GM23338 (cell line): ENCODE measurements around the gene ZNF225. TPM values are rescaled to one million over a fixed set of nuclear protein-coding genes. Genes with fewer than 3 reads are reported as not detected.

Experiments used
- ATAC-seq: fragments of 200-7000 bp; cut with Tn5 transposase; 3 replicates; pipeline ENCODE4 v1.9.1; 2020
- DNase-seq: peaks from one replicate; pipeline ENCODE4 v3.0.0-alpha.2; 2015; ENCODE audit warnings: low spot score
- H2AFZ ChIP-seq: fragments of 200-600 bp; sonication (generic); 2 replicates; pipeline ENCODE4 v1.8.0; 2016; ENCODE audit warnings: antibody characterized with exemption, mild to moderate bottlenecking, moderate library complexity
- H3F3A ChIP-seq: fragments of 200-600 bp; sonication (generic); replicated peaks from 2 replicates; pipeline ENCODE4 v1.8.0; 2017; ENCODE audit warnings: antibody characterized with exemption, mixed run types, low read depth
- H3K27ac ChIP-seq: fragments of 200-600 bp; sonication (generic); 2 replicates; pipeline ENCODE4 v1.6.1; 2016; ENCODE audit warnings: low read depth
- H3K27me3 ChIP-seq: fragments of 200-600 bp; sonication (generic); 2 replicates; pipeline ENCODE4 v1.8.0; 2016; ENCODE audit warnings: mild to moderate bottlenecking, mixed run types, moderate library complexity; ENCODE audit not compliant: insufficient read depth
- H3K36me3 ChIP-seq: fragments of 200-600 bp; sonication (generic); 2 replicates; pipeline ENCODE4 v1.8.0; 2016; ENCODE audit warnings: mild to moderate bottlenecking; ENCODE audit not compliant: insufficient read depth
- H3K4me1 ChIP-seq: fragments of 200-600 bp; sonication (generic); 2 replicates; pipeline ENCODE4 v1.8.0; 2016; ENCODE audit warnings: mild to moderate bottlenecking, moderate library complexity; ENCODE audit not compliant: insufficient read depth
- H3K4me2 ChIP-seq: fragments of 200-600 bp; sonication (generic); 2 replicates; pipeline ENCODE4 v1.7.1; 2017; ENCODE audit warnings: mixed run types
- H3K4me3 ChIP-seq: fragments of 200-600 bp; sonication (generic); 2 replicates; pipeline ENCODE4 v1.6.1; 2016; ENCODE audit warnings: mixed run types
- H3K79me2 ChIP-seq: fragments of 200-600 bp; sonication (generic); replicated peaks from 2 replicates; pipeline ENCODE4 v1.8.0; 2017; ENCODE audit warnings: mild to moderate bottlenecking; ENCODE audit not compliant: insufficient read depth
- H3K9me2 ChIP-seq: fragments of 200-600 bp; sonication (generic); 2 replicates; pipeline ENCODE4 v1.8.0; 2017; ENCODE audit not compliant: insufficient read depth
- H4K20me1 ChIP-seq: fragments of 200-600 bp; sonication (generic); replicated peaks from 2 replicates; pipeline ENCODE4 v1.8.0; 2017; ENCODE audit warnings: mild to moderate bottlenecking; ENCODE audit not compliant: insufficient read depth
- H3K27ac Mint-ChIP-seq: 2 replicates; pipeline ENCODE4 v1.8.0; 2020; ENCODE audit warnings: inconsistent platforms, mild to moderate bottlenecking, moderate library complexity, mixed read lengths
- H3K27me3 Mint-ChIP-seq: 3 replicates; pipeline ENCODE4 v1.8.0; 2022; ENCODE audit warnings: low read depth, mild to moderate bottlenecking, moderate library complexity, mixed read lengths, inconsistent platforms; ENCODE audit not compliant: insufficient read depth, poor library complexity
- H3K36me3 Mint-ChIP-seq: 3 replicates; pipeline ENCODE4 v1.8.0; 2021; ENCODE audit warnings: low read depth, mild to moderate bottlenecking, inconsistent platforms, moderate library complexity, mixed read lengths
- H3K4me1 Mint-ChIP-seq: 3 replicates; pipeline ENCODE4 v1.8.0; 2020; ENCODE audit warnings: mild to moderate bottlenecking, inconsistent platforms, mixed read lengths
- H3K4me3 Mint-ChIP-seq: 3 replicates; pipeline ENCODE4 v1.8.0; 2021; ENCODE audit warnings: moderate library complexity, mild to moderate bottlenecking, inconsistent platforms, mixed read lengths
- H3K9me3 Mint-ChIP-seq: 3 replicates; pipeline ENCODE4 v1.8.0; 2020; ENCODE audit warnings: moderate library complexity, mild to moderate bottlenecking, inconsistent platforms, mixed read lengths
- CREB1 ChIP-seq: fragments of 250-450 bp; sonication (Bioruptor Pico); IDR thresholded peaks from 2 replicates; pipeline ENCODE4 v1.5.0; 2020; ENCODE audit warnings: low read depth, mild to moderate bottlenecking, moderate library complexity
- EZH2 ChIP-seq: fragments of 200-600 bp; sonication (generic); IDR thresholded peaks from one replicate; pipeline ENCODE4 v1.8.0; 2017; ENCODE audit warnings: antibody characterized with exemption, mild to moderate bottlenecking, low read depth; ENCODE audit not compliant: unreplicated experiment
- EZH2phosphoT487 ChIP-seq: fragments of 200-600 bp; sonication (generic); IDR thresholded peaks from one replicate; pipeline ENCODE4 v1.8.1; 2018; ENCODE audit warnings: antibody characterized with exemption; ENCODE audit not compliant: unreplicated experiment
- JUNB ChIP-seq: IDR thresholded peaks from one replicate; pipeline ENCODE4 v1.6.1; 2016; ENCODE audit warnings: antibody characterized with exemption; ENCODE audit not compliant: unreplicated experiment
- NANOG ChIP-seq: IDR thresholded peaks from 2 replicates; pipeline ENCODE4 v1.6.1; 2016; ENCODE audit warnings: antibody characterized with exemption, borderline replicate concordance
- POLR2AphosphoS5 ChIP-seq: IDR thresholded peaks from 2 replicates; pipeline ENCODE4 v1.6.1; 2016; ENCODE audit warnings: antibody characterized with exemption, low read depth
- ZNF114 ChIP-seq: fragments of 250-450 bp; sonication (Bioruptor Pico); IDR thresholded peaks from 2 replicates; pipeline ENCODE4 v1.5.0; 2020; ENCODE audit warnings: mild to moderate bottlenecking, moderate library complexity
- ZNF331 ChIP-seq: fragments of 250-450 bp; sonication (Bioruptor Pico); IDR thresholded peaks from 2 replicates; pipeline ENCODE4 v1.5.0; 2020; ENCODE audit warnings: low read depth, mild to moderate bottlenecking, moderate library complexity
- polyA plus RNA-seq: library from polyadenylated mRNA; unstranded; fragments of >200 nt; fragmentation: Nextera tagmentation; extraction: Ambion mirVana; gene quantifications from 2 replicates; pipeline ENCODE4 v1.2.1, GENCODE V29; 2016
- total RNA-seq: library from RNA; depleted of rRNA; stranded (reverse); fragments of >200 nt; shearing (Covaris generic); gene quantifications from 2 replicates; pipeline ENCODE4 v1.2.3, GENCODE V29; 2014
- TF ChIP-seq, protein P1 (sequence below): IDR thresholded peaks from 2 replicates; pipeline ENCODE4 v1.6.1; 2016; ENCODE audit warnings: antibody characterized with exemption
- TF ChIP-seq, protein P2 (sequence below), 2 experiments: fragments of 200-600 bp in 1 of 2; sonication (generic) in 1 of 2; conservative IDR thresholded peaks; 2 replicates each; pipeline versions ENCODE4 v1.5.1 to v1.6.1; 2016 to 2017; ENCODE audit warnings: antibody characterized with exemption in 2 of 2, low read depth in 2 of 2, mild to moderate bottlenecking in 2 of 2, moderate library complexity in 1 of 2
- TF ChIP-seq, protein P3 (sequence below): IDR thresholded peaks from one replicate; pipeline ENCODE4 v1.6.1; 2018; ENCODE audit warnings: antibody characterized with exemption; ENCODE audit not compliant: unreplicated experiment

ZNF225 gene
- total and polyA plus RNA-seq, 2 experiments from 2014 or later, result 1.8 to 4.8 TPM

DNA sequence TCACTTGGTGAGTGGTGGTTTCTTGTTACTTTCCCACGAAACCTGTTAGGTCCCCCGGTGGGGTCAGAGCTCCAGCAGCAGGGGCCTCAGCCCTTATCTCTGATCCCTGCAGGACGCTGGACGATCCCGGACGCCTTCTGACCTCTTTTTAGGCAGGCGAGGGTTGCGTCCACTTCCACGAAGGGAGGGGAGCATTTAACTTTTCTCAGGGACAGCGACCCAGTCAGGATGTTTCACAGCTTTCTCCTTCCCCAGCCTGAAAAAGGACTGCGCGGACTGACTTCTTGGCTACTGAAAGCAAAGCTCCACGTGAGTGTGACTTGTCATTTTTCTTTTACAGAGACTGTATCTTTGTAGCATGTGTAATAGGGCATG lies 28.8 kb downstream of the ZNF225 start (continued):
- TF ChIP-seq NANOG (no peak), ZNF331 (CRISPR knock-in tag) (no peak), ZNF114 (CRISPR knock-in tag) (no peak), EZH2 (no peak)
- TF ChIP-seq, protein P1, sequence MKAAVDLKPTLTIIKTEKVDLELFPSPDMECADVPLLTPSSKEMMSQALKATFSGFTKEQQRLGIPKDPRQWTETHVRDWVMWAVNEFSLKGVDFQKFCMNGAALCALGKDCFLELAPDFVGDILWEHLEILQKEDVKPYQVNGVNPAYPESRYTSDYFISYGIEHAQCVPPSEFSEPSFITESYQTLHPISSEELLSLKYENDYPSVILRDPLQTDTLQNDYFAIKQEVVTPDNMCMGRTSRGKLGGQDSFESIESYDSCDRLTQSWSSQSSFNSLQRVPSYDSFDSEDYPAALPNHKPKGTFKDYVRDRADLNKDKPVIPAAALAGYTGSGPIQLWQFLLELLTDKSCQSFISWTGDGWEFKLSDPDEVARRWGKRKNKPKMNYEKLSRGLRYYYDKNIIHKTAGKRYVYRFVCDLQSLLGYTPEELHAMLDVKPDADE, result no peak

DNA sequence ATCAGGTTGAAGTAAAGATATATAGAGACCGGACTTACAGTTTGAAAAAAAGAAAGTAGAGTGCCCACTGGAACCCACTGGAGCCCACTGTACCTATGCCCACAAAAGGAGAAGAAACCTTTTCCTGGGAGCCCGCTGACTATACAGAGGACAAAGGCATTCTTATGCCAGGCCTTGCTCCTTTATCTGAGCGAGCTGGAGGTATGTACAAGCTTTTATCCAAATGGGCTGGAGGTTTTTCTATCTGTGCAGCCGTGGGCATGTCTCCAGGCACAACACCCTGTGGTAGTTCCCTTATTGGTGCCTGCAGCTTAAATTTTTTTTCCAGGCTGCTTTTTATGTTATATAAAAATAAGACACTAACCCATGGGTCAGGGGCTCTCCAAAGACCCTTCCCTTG lies 36.6 kb downstream of the ZNF225 start:
- Histone ChIP-seq H3K36me3 (peaks cover 18% of the 10 kb centered on the region; the same call in 1 of the 2 replicates), H3F3A (no peaks in the 10 kb centered on the region), H3K27ac (no peak overlapping the region), H3K4me1 (no peaks in the 10 kb centered on the region), H4K20me1 (no peaks in the 10 kb centered on the region), H3K9me2 (no peaks in the 10 kb centered on the region), H3K27me3 (no peaks in the 10 kb centered on the region), H3K4me2 (no peak overlapping the region), H2AFZ (no peak overlapping the region), H3K79me2 (no peaks in the 10 kb centered on the region), H3K4me3 (no peak overlapping the region)
- peaks cover 4% of the 10 kb centered on the region for H3K9me3 Mint-ChIP-seq
- DNase-seq, result no peak
- no peak overlapping the region for H3K27ac Mint-ChIP-seq
- H3K4me1 Mint-ChIP-seq, result no peaks in the 10 kb centered on the region
- peaks cover 2% of the 10 kb centered on the region for H3K27me3 Mint-ChIP-seq
- TF ChIP-seq CREB1 (CRISPR knock-in tag), result no peak
- TF ChIP-seq, protein P2, sequence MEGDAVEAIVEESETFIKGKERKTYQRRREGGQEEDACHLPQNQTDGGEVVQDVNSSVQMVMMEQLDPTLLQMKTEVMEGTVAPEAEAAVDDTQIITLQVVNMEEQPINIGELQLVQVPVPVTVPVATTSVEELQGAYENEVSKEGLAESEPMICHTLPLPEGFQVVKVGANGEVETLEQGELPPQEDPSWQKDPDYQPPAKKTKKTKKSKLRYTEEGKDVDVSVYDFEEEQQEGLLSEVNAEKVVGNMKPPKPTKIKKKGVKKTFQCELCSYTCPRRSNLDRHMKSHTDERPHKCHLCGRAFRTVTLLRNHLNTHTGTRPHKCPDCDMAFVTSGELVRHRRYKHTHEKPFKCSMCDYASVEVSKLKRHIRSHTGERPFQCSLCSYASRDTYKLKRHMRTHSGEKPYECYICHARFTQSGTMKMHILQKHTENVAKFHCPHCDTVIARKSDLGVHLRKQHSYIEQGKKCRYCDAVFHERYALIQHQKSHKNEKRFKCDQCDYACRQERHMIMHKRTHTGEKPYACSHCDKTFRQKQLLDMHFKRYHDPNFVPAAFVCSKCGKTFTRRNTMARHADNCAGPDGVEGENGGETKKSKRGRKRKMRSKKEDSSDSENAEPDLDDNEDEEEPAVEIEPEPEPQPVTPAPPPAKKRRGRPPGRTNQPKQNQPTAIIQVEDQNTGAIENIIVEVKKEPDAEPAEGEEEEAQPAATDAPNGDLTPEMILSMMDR (conservative IDR thresholded peaks at IDR 0.05; ENCODE audit: low read depth in 2 of 2), result no peak
- no peak for TF ChIP-seq EZH2phosphoT487
- no peak for TF ChIP-seq ZNF114 (CRISPR knock-in tag)
- no peak for TF ChIP-seq POLR2AphosphoS5
- TF ChIP-seq, protein P3, sequence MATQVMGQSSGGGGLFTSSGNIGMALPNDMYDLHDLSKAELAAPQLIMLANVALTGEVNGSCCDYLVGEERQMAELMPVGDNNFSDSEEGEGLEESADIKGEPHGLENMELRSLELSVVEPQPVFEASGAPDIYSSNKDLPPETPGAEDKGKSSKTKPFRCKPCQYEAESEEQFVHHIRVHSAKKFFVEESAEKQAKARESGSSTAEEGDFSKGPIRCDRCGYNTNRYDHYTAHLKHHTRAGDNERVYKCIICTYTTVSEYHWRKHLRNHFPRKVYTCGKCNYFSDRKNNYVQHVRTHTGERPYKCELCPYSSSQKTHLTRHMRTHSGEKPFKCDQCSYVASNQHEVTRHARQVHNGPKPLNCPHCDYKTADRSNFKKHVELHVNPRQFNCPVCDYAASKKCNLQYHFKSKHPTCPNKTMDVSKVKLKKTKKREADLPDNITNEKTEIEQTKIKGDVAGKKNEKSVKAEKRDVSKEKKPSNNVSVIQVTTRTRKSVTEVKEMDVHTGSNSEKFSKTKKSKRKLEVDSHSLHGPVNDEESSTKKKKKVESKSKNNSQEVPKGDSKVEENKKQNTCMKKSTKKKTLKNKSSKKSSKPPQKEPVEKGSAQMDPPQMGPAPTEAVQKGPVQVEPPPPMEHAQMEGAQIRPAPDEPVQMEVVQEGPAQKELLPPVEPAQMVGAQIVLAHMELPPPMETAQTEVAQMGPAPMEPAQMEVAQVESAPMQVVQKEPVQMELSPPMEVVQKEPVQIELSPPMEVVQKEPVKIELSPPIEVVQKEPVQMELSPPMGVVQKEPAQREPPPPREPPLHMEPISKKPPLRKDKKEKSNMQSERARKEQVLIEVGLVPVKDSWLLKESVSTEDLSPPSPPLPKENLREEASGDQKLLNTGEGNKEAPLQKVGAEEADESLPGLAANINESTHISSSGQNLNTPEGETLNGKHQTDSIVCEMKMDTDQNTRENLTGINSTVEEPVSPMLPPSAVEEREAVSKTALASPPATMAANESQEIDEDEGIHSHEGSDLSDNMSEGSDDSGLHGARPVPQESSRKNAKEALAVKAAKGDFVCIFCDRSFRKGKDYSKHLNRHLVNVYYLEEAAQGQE, result no peak
- no peak for TF ChIP-seq ZNF331 (CRISPR knock-in tag)
- no peak for TF ChIP-seq NANOG
- no peak for TF ChIP-seq JUNB
- ATAC-seq, result no peak
- no peak overlapping the region for H3K4me3 Mint-ChIP-seq
- H3K36me3 Mint-ChIP-seq, result peaks cover 53% of the 10 kb centered on the region
